ENCODE data around the gene MLLT10. TPM values are rescaled to one million over a fixed set of nuclear protein-coding genes. Genes with fewer than 3 reads are reported as not detected.

The MLLT10 gene
- total and polyA plus RNA-seq, 10 of the 15 experiments (the other 5 are each of a cell fraction or from before 2014, with no cell fraction given), result 8.7 to 61.1 (median 28.5) TPM

- Histone ChIP-seq H4K20me1 (ENCODE audit: control insufficient read depth, insufficient read depth) (no peaks in the 10 kb centered on the region), H3K79me2 (ENCODE audit: control insufficient read depth, insufficient read depth, low read length) (no peaks in the 10 kb centered on the region), H3K4me3 (no peak overlapping the region), H3K9me3 (replicated peaks; ENCODE audit: control insufficient read depth, insufficient read depth, low read length) (no peaks in the 10 kb centered on the region), H3K36me3 (ENCODE audit: control insufficient read depth in 2 of 2, insufficient read depth in 2 of 2, low read length in 1 of 2) (peaks cover 0 to 5% of the 10 kb centered on the region in 2 experiments; a peak in 1 of 4 replicates), H3K9ac (ENCODE audit: control insufficient read depth, insufficient read depth, low read length) (no peak overlapping the region), H3K27me3 (replicated peaks in 1 of 2; ENCODE audit: control insufficient read depth in 2 of 2, insufficient read depth in 2 of 2, low read length in 1 of 2) (no peaks in the 10 kb centered on the region), H2AFZ (ENCODE audit: control insufficient read depth, low read depth, low read length) (no peak overlapping the region), H3K4me1 (ENCODE audit: control insufficient read depth, insufficient read depth, low read length) (no peaks in the 10 kb centered on the region), H3K27ac (ENCODE audit: control insufficient read depth, insufficient read depth) (no peak overlapping the region), H3K4me2 (ENCODE audit: control insufficient read depth, insufficient read depth) (no peak overlapping the region)
- WGBS (ENCODE audit: insufficient coverage, insufficient replicate concordance, low lambda C conversion rate, missing lambda C conversion rate), result 92% methylated on average over 3 of the region's 3 CpGs
- SMC1A ChIA-PET (ENCODE audit: uncharacterized antibody, unreplicated experiment), result interaction anchor here (0.7 kb wide), 1 partner anchor 44 kb away, joined by 3 read pairs; no protein-coding TSS in a partner anchor
- ATAC-seq, result no peak
- intact Hi-C loops (cut with micrococcal nuclease; ENCODE audit: unreplicated experiment) (no loop called here), in situ Hi-C loops (cut with MboI) (no loop called here)
- no TSS peak for BruUV-seq (replicated peaks)
- CTCF ChIA-PET, result no interaction called here
- FAIRE-seq, result no peak
- POLR2A ChIA-PET, result no interaction called here
- no peak for DNase-seq (ENCODE audit: low read depth, low spot score)
- RAD21 ChIA-PET (ENCODE audit: unreplicated experiment), result no interaction called here
- TF ChIP-seq ZNF592 (IDR thresholded peaks at IDR 0.05) (no peak), CBX3 (IDR thresholded peaks at IDR 0.05; ENCODE audit: borderline replicate concordance, low read depth) (no peak), MYC (IDR thresholded peaks at IDR 0.05; ENCODE audit: insufficient read depth, insufficient read length, insufficient replicate concordance, low read length, severe bottlenecking) (no peak), FOXK2 (IDR thresholded peaks at IDR 0.05) (no peak), SUPT20H (IDR thresholded peaks at IDR 0.05; ENCODE audit: borderline replicate concordance, control insufficient read depth, low read depth, low read length) (no peak), HDAC6 (IDR thresholded peaks at IDR 0.05; ENCODE audit: unreplicated experiment) (no peak), SUZ12 (IDR thresholded peaks at IDR 0.05; ENCODE audit: unreplicated experiment) (no peak), IRF4 (IDR thresholded peaks at IDR 0.05; ENCODE audit: low read depth, low read length) (no peak), BCLAF1 (IDR thresholded peaks at IDR 0.05) (no peak), STAT1 (conservative IDR thresholded peaks at IDR 0.05) (no peak), LARP7 (IDR thresholded peaks at IDR 0.05) (no peak), POLR2A (IDR thresholded peaks at IDR 0.05; ENCODE audit: low read depth, low read length) (no peak), MTA3 (IDR thresholded peaks at IDR 0.05; ENCODE audit: borderline replicate concordance, low read length) (no peak), RFX5 (IDR thresholded peaks at IDR 0.05; ENCODE audit: low read depth, low read length) (no peak), GATAD2B (conservative IDR thresholded peaks at IDR 0.05; ENCODE audit: low read depth) (no peak), POLR2AphosphoS2 (IDR thresholded peaks at IDR 0.05; ENCODE audit: low read depth, low read length) (no peak), MEF2B (IDR thresholded peaks at IDR 0.05; ENCODE audit: partially characterized antibody, poor library complexity, severe bottlenecking) (no peak), RBBP5 (conservative IDR thresholded peaks at IDR 0.05) (no peak)
- TF ChIP-seq, protein P1, sequence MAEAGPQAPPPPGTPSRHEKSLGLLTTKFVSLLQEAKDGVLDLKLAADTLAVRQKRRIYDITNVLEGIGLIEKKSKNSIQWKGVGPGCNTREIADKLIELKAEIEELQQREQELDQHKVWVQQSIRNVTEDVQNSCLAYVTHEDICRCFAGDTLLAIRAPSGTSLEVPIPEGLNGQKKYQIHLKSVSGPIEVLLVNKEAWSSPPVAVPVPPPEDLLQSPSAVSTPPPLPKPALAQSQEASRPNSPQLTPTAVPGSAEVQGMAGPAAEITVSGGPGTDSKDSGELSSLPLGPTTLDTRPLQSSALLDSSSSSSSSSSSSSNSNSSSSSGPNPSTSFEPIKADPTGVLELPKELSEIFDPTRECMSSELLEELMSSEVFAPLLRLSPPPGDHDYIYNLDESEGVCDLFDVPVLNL (IDR thresholded peaks at IDR 0.05; ENCODE audit: low read depth, low read length), result no peak
Measured at GRCh38 chr10:21681156-21681555, 147.1 kb downstream of the MLLT10 start.

Measured in GM12878 (cell line).